GM21723 (cell line): ENCODE measurements around the gene HMGN1.

Experiments used
- ATAC-seq: cut with Tn5 transposase; IDR thresholded peaks from one replicate; pipeline ENCODE4 v1.9.1; 2021; ENCODE audit warnings: mild to moderate bottlenecking, moderate library complexity; ENCODE audit not compliant: unreplicated experiment

The HMGN1 gene

GRCh38 chr21:39311164-39311563 is 37.7 kb downstream of the HMGN1 start:
- no peak for ATAC-seq

- no peak for ATAC-seq
These were observed 41.4 kb downstream of the HMGN1 start for GRCh38 chr21:39307466-39307865.

- ATAC-seq = no peak
These were observed 48.3 kb downstream of the HMGN1 start for GRCh38 chr21:39300587-39300986.

GRCh38 chr21:39296891-39297290 is 52.0 kb downstream of the HMGN1 start:
- ATAC-seq = no peak
